Measurements from ENCODE around the gene SERP1. TPM values are rescaled to one million over a fixed set of nuclear protein-coding genes. Genes with fewer than 3 reads are reported as not detected.

Gene SERP1
- total RNA-seq, 1 donor from 2014 or later = 360 TPM

DNA sequence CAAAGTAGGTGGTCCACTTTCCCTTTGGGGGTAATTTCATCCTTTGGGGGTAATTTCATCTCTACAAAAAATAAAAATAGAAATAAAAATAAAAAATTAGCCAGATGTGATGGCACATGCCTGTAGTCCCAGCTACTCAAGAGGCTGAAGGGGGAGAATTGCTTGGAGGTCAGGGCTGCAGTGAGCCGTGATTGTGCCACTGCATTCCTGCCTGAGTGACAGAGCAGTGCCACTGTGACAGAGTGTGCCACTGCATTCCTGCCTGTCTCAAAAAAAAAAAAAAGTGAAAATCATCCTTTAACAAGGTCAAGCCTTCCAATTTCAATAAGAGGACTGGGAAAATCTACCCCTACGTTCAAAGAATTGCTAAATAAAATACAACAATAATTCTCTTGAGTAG lies 22.8 kb downstream of the SERP1 start:
- no peaks in the 10 kb centered on the region for H3K27me3 ChIP-seq (ENCODE audit: control insufficient read depth, insufficient read depth, low read length)
- no peaks in the 10 kb centered on the region for H3K36me3 ChIP-seq (ENCODE audit: control insufficient read depth, insufficient read depth, low read length)
- TF ChIP-seq CTCF (IDR thresholded peaks at IDR 0.05; ENCODE audit: insufficient read depth, low read length, poor library complexity, severe bottlenecking) = no peak
- no peak for DNase-seq (ENCODE audit: low read depth)
- no peak overlapping the region for H3K4me3 ChIP-seq (ENCODE audit: low read depth, low read length)

GRCh38 chr3:150521463-150521862 lies 24.8 kb downstream of the SERP1 start:
- H3K4me3 ChIP-seq (ENCODE audit: low read depth, low read length) = no peak overlapping the region
- no peak for TF ChIP-seq CTCF (IDR thresholded peaks at IDR 0.05; ENCODE audit: insufficient read depth, low read length, poor library complexity, severe bottlenecking)
- H3K36me3 ChIP-seq (ENCODE audit: control insufficient read depth, insufficient read depth, low read length) = no peaks in the 10 kb centered on the region
- no peaks in the 10 kb centered on the region for H3K27me3 ChIP-seq (ENCODE audit: control insufficient read depth, insufficient read depth, low read length)
- no peak for DNase-seq (ENCODE audit: low read depth)

DNA sequence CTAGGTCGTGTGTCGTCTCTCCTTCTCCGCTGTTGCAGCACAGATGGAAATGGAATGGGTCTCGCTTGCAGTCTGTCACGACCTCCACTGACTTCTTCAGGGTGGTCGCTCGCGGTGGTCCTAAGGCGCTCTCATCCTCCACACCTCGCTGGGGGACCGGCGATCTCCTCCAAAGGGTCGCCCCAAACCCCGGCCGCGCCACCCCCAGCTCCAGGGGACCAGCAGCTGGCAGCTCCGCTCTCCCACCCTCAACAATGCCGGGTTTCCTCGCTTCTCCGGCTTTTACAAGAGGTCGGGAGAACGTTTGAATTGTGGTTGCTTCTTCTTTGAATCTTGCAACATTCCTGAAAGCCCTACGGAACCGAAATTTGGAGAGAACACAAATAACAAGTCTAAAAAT lies 25.9 kb downstream of the SERP1 start:
- Histone ChIP-seq H3K27me3 (ENCODE audit: control insufficient read depth, insufficient read depth, low read length) (no peaks in the 10 kb centered on the region), H3K4me3 (ENCODE audit: low read depth, low read length) (no peak overlapping the region), H3K36me3 (ENCODE audit: control insufficient read depth, insufficient read depth, low read length) (no peaks in the 10 kb centered on the region)
- DNase-seq (ENCODE audit: low read depth) = no peak
- TF ChIP-seq CTCF (IDR thresholded peaks at IDR 0.05; ENCODE audit: insufficient read depth, low read length, poor library complexity, severe bottlenecking) = no peak

DNA sequence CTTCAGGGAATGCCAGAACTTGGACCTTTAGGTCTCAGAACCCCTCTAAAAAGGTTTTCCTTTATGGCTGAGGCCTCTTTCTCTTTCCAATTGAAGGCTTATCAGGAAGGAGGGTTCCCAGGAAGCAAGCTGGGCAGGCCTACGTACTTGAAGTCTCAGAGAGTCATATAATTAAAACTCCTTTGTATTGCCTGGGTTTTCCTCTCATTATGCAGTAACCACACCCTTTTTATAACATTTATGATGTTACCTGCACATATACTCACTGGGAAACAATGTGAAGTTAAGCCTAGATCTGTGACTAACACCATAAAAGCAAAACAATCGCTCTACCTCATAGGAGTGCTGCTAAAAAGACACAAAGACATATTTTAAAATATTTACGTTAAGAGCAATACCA lies 27.3 kb downstream of the SERP1 start:
- no peak for DNase-seq (ENCODE audit: low read depth)
- Histone ChIP-seq H3K4me3 (ENCODE audit: low read depth, low read length) (no peak overlapping the region), H3K36me3 (ENCODE audit: control insufficient read depth, insufficient read depth, low read length) (no peaks in the 10 kb centered on the region), H3K27me3 (ENCODE audit: control insufficient read depth, insufficient read depth, low read length) (no peaks in the 10 kb centered on the region)
- TF ChIP-seq CTCF (IDR thresholded peaks at IDR 0.05; ENCODE audit: insufficient read depth, low read length, poor library complexity, severe bottlenecking) = no peak

- no peak overlapping the region for H3K4me3 ChIP-seq (ENCODE audit: low read depth, low read length)
- TF ChIP-seq CTCF (IDR thresholded peaks at IDR 0.05; ENCODE audit: insufficient read depth, low read length, poor library complexity, severe bottlenecking) = no peak
- H3K36me3 ChIP-seq (ENCODE audit: control insufficient read depth, insufficient read depth, low read length) = no peaks in the 10 kb centered on the region
- DNase-seq (ENCODE audit: low read depth) = no peak
- H3K27me3 ChIP-seq (ENCODE audit: control insufficient read depth, insufficient read depth, low read length) = no peaks in the 10 kb centered on the region
Observed at GRCh38 chr3:150515210-150515609, 31.1 kb downstream of the SERP1 start.

DNA sequence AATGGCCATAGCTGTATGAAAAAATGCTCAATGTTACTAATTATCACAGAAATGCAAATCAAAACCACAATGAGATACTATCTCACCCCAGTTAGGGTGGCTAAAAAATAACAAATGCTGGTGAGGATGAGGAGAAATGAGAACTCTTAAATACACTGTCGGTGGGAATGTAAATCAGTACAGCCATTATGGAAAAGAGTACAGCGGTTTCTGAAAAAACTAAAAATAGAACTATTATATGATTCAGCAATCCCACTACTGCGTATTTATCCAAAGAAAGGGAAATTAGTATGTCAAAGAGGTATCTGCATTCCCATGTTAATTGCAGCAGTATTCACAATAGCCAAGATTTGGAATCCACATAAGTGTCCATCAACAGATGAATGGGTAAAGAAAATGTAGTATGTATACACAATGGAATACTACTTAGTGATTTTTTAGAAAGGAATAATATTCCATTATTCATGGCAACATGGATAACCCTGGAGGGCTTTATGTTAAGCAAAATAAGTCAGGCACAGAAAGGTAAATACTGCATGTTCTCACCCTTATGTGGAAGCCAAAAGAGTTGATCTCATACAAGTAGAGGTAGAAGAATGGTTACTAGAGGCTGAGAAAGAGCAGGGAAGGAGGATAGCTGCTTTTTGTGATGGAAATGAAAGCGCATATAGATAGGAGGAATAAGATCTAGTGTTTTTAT lies 35.0 kb downstream of the SERP1 start:
- DNase-seq (ENCODE audit: low read depth) = no peak

More for the DNA sequence above, 35.0 kb downstream of the SERP1 start:
- TF ChIP-seq CTCF (IDR thresholded peaks at IDR 0.05; ENCODE audit: insufficient read depth, low read length, poor library complexity, severe bottlenecking) = no peak
- Histone ChIP-seq H3K27me3 (ENCODE audit: control insufficient read depth, insufficient read depth, low read length) (no peaks in the 10 kb centered on the region), H3K36me3 (ENCODE audit: control insufficient read depth, insufficient read depth, low read length) (no peaks in the 10 kb centered on the region), H3K4me3 (ENCODE audit: low read depth, low read length) (no peak overlapping the region)
